GM18858 (cell line): ENCODE data around the gene AKAP6.

Experiments
- ATAC-seq: cut with Tn5 transposase; IDR thresholded peaks from one replicate; pipeline ENCODE4 v1.9.1; 2021; ENCODE audit not compliant: unreplicated experiment

AKAP6 gene

DNA sequence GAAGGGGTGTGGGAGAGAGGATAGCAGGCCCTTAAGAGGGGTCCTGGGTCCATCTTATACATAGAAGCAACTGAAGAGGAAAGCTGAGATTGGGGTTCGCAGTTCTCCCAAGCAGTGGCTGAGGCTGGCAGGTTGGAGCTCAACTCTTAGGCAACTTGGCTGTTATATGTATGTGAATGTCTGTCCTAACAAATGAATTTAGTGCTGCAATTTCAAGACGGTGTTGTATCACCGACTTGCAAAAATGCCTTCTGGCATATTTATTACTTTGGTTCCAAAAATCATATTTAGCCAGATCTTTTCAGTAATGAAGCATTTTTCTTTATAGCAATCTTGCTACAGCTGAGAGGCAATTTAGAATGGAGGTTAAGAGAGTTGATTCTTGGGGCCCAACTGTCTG, 148.3 kb downstream of the AKAP6 start:
- no peak for ATAC-seq

DNA sequence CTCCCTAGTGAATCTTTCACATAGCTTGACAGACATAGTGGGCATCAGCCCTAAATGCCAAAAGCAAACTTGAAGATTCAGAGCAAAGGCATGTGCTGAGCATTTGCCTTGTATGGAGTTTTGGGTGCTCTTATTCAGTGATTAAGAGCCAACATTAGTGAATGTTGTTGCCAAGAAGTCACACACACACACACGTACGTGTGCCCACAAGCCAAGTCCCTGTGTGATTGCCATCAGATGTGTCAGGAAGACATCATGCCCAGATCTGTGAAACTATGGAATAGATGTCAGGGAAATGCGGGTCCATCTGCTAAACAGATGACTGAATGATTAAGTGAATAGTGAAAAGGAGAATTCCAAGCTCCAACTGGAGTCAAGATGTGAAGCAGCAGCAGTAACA, 149.0 kb downstream of the AKAP6 start:
- no peak for ATAC-seq

GRCh38 chr14:32480337-32480736, 151.2 kb downstream of the AKAP6 start:
- no peak for ATAC-seq

DNA sequence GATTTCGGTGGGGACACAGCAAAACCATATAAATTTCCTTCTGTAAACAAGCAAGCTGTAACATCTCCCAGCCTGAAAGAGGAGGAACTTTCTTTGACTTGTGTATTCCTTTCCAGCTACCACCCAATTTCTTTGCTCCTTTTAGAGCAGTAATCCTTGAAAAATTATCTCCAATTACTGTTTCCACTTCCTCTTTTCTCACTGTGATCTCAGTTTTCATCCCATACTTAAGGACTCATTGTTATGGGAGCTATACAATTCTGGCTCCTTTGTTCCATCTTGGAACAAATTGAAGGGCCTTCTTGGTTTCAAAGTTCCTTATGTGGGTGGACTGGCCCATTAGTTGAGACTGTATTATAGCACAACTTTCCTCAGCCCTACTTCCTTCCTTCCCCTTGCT, 152.6 kb downstream of the AKAP6 start:
- ATAC-seq = no peak

DNA sequence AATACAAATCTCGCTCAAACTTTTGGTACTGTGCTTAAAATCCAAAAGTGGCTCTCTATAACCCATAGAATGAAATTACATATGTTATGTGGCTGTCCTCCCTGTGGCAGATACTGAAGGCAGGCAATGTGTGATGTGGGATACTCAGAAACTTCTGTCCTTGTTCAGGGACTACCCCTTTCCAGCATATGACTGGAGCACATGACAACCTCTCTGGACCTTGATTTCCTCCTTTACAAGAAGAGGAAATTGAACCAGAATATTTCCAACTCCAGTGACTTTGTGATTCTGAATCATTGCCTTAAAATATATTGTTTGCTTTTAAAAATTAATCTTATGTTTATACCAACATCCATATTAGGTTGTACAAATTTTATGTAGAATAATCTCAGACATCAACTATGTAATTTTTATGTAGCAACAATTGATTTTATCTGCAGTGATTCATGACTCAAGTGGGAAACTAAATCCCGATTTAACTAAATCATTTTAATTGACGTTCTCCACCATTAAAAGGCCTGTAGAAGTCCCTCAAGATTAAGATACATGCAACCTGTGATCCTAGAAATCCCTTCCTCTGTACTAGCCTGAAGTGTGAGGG, 162.4 kb downstream of the AKAP6 start:
- ATAC-seq = no peak

DNA sequence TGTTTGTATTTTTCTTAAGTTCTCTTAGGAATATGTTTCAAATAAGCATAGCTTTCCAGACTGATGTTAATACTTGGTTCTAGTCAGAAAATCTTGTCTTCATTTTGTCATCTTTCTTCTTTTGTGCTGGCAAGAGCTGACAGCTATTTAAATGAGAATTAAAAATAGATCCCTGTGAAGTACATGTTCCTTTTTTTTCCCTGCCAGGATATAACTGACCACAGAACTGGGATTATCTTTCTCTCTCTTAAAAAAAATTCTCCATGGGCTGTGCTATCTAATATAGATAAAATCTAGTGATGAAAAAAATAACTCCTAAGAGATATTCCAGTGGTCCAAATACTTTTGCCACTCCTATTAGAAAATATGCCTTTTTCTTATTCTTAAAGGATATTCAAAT, 163.4 kb downstream of the AKAP6 start:
- no peak for ATAC-seq

GRCh38 chr14:32494609-32495434, 165.7 kb downstream of the AKAP6 start:
- ATAC-seq = no peak

DNA sequence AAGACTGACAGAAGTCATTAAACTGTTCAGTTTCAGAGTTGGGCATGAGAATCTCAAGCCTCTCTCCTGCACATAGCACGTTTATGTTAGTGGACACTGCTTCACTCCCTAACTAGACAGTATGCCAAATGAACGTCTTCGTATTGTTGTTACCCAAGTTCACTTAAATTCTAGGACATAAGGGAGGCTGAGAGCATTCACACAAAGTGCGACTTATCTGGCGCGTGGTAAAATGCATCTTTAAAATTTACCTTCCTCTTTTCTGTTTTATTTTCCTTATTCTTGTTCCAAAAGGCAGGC, 166.3 kb downstream of the AKAP6 start:
- no peak for ATAC-seq

GRCh38 chr14:32497248-32497647, 168.2 kb downstream of the AKAP6 start:
- no peak for ATAC-seq

DNA sequence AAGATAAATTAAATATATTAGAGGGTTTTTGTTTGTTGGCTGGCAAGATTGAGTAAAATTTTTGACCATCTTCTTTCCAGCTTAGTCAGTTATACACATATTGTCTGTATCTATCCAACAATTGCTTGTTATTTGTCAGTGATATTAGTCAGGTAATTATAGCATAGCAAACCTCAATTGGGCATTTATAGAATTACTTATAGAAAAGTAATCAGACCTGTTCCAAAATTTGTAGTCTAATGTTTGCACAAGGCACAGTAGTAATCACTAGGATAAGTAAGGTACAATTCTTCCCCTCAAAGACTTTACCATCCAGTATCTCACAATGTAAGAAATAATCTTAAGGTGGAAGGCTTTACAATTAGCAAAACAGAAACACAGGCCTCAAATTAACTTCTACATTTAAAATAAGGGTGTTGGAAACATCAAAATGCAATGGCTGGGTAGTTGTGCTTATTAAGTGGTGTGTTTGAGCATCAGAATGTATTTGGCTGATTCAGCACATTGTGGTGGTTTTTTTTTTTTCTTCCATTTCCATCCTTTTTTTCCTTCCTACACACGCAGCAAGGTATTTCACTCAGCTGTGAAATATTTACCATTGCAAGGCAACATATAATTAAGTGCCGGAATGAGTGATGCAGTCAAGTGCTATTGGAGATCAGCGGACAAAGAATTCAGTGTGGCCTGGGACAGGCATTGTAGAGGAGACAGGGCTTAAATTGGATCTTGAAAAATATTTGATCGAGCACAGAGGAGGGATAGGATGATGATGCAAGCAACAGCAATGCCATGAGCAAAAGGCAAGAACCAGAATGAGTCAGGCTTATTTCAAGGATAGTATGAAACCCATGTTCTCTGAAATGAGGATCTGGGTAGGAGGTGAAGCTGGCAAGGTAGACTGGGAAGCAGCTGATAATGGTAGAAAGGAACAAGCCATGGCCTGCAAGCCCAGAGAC, 178.2 kb downstream of the AKAP6 start:
- no peak for ATAC-seq

DNA sequence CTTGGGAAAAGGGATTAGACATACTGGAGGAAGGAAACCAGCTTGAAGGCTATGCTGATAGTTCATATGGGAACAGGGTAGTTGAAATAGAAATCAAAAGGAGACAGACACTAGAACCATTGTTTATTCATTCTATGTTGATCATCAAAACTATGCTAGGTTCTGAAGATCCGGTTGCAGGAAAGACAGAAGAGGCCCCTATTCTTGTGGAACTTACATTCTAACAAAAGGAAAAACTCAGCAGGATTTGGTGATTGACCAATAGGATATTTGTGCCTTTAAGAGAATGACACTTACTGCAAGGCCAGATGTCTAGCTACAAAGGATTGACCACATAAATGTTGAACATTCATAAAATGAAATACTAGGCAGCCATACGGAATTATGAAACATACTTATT, 179.2 kb downstream of the AKAP6 start:
- ATAC-seq = no peak

DNA sequence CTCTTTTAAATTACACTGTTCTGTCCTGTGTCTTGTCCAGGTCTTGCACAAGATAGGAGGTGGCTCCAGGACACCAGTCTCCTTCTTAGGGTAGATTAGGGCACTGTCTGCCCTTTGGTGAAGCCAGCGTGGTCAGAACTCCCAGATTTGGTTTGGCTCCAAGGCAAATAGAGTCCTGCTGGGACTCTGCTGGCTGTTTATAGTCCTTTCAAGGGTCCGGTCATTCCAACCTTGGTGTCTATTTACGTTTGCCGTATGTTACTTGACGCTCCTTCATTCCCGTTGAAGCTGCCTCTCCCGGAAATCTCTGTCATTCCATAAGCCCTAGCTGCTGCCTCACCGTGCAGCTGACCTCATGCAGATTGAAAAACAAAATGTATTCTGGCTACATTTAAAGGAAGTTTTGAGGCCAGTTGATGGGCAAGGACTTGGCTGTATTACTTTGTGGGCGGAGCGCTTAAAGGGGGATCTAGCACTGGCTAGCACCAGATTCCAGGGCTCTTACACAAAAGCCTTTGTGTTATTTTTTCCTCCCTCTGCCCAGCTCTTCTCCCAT, 180.6 kb downstream of the AKAP6 start:
- ATAC-seq = no peak

DNA sequence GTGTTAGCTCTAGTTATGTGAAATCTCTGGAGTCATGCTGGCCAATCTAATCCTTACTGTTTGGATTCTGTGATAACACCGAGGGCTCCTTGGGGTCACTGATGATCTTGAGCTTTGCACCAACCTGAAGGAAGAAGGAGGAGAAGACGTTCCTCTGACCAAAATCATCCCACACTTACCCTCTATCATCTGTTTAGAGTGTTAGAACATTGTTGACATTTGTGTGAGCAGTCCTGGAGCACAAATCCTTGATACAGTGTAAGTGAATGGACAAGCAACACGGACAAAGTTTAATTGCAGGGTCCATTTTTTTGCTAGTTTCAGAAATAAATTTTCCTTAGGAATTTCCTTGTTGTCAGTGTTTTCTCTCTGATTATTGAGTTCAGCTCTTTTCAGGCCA, 181.7 kb downstream of the AKAP6 start:
- ATAC-seq = no peak

DNA sequence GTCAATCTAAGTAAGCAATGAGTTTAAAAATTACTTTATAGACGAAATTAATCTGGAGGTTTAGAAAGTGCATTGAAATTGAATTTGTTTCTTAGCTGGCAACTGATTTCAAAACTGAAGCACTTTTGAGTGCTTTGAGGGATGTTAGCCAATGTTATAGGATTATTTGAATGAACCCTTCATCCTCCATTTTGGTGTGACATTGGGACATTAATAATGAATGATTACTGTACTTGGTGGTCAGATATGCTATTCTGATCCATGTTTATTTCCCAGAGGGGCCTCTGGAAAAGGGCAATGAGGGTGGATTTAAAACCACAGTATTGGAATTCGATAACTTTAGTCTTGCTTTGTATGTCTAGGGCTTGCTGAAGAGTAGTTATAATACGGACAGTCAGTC, 183.2 kb downstream of the AKAP6 start:
- ATAC-seq = no peak

GRCh38 chr14:32512813-32513212, 183.7 kb downstream of the AKAP6 start:
- ATAC-seq = no peak

DNA sequence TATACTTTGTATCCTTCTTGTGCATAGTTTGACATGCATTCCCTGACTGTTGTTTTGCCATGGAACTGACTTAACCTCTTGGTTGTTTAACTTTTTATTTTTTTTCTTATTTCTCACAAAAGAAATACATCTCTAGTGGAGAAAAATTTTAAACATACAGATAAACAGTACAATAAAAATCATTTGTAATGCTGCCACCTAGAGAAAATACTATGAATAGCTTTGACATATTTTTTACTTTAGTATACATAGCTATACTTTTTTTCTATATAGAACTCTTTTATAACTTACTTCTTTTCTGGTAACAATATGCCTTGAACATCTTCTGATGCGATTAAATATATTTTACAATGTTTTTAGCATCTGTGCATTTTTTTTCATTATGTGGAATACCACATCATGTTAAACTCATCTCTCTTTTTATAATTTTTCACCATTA, 184.5 kb downstream of the AKAP6 start:
- no peak for ATAC-seq

GRCh38 chr14:32514236-32514635, 185.1 kb downstream of the AKAP6 start:
- no peak for ATAC-seq

GRCh38 chr14:32514681-32515080, 185.6 kb downstream of the AKAP6 start:
- no peak for ATAC-seq

GRCh38 chr14:32524609-32525375, 195.7 kb downstream of the AKAP6 start:
- ATAC-seq = no peak

GRCh38 chr14:32525591-32525990, 196.5 kb downstream of the AKAP6 start:
- ATAC-seq = no peak

- ATAC-seq = no peak
Measured at GRCh38 chr14:32530800-32531199, 201.7 kb downstream of the AKAP6 start.
